HL-60 (cell line): Measurements from ENCODE around the gene MANBA.
"Not testable (repeated sequence)": the region's sequence is repeated elsewhere in the genome, so short reads cannot be mapped to it uniquely, and the experiment has no call there.

Experiments used
- GABPA ChIP-seq: IDR thresholded peaks from 2 replicates; pipeline ENCODE4 v1.6.1; 2012; ENCODE audit warnings: low read depth
- POLR2AphosphoS5 ChIP-seq: IDR thresholded peaks from 2 replicates; pipeline ENCODE4 v1.6.1; 2012; ENCODE audit warnings: low read depth
- TF ChIP-seq, protein P1 (sequence below): IDR thresholded peaks from 2 replicates; pipeline ENCODE4 v1.6.1; 2012; ENCODE audit warnings: low read depth; ENCODE audit not compliant: insufficient replicate concordance
- TF ChIP-seq, protein P2 (sequence below): IDR thresholded peaks from one replicate; pipeline ENCODE4 v1.5.1; 2011; ENCODE audit warnings: low read length, control low read depth, inconsistent platforms; ENCODE audit not compliant: insufficient read depth

DNA sequence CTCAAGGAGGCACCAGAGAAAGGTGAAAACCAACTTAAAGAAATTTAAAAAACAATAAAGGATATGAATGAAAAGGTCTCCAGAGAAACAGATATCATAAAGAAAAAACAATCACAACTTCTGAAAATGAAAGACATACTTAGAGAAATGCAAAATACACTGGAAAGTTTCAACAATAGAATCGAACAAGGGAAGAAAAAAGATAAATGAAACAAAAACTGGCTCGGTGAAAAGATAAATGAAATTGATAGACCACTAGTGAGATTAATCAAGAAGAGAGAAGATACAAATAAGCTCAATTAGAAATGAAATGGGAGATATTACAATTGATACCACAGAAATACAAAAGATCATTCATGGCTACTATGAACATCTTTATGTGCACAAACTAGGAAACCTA lies 22.0 kb downstream of the MANBA start:
- TF ChIP-seq, protein P1, sequence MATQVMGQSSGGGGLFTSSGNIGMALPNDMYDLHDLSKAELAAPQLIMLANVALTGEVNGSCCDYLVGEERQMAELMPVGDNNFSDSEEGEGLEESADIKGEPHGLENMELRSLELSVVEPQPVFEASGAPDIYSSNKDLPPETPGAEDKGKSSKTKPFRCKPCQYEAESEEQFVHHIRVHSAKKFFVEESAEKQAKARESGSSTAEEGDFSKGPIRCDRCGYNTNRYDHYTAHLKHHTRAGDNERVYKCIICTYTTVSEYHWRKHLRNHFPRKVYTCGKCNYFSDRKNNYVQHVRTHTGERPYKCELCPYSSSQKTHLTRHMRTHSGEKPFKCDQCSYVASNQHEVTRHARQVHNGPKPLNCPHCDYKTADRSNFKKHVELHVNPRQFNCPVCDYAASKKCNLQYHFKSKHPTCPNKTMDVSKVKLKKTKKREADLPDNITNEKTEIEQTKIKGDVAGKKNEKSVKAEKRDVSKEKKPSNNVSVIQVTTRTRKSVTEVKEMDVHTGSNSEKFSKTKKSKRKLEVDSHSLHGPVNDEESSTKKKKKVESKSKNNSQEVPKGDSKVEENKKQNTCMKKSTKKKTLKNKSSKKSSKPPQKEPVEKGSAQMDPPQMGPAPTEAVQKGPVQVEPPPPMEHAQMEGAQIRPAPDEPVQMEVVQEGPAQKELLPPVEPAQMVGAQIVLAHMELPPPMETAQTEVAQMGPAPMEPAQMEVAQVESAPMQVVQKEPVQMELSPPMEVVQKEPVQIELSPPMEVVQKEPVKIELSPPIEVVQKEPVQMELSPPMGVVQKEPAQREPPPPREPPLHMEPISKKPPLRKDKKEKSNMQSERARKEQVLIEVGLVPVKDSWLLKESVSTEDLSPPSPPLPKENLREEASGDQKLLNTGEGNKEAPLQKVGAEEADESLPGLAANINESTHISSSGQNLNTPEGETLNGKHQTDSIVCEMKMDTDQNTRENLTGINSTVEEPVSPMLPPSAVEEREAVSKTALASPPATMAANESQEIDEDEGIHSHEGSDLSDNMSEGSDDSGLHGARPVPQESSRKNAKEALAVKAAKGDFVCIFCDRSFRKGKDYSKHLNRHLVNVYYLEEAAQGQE: not testable (repeated sequence)
- TF ChIP-seq POLR2AphosphoS5, GABPA: not testable (repeated sequence)
- TF ChIP-seq, protein P2, sequence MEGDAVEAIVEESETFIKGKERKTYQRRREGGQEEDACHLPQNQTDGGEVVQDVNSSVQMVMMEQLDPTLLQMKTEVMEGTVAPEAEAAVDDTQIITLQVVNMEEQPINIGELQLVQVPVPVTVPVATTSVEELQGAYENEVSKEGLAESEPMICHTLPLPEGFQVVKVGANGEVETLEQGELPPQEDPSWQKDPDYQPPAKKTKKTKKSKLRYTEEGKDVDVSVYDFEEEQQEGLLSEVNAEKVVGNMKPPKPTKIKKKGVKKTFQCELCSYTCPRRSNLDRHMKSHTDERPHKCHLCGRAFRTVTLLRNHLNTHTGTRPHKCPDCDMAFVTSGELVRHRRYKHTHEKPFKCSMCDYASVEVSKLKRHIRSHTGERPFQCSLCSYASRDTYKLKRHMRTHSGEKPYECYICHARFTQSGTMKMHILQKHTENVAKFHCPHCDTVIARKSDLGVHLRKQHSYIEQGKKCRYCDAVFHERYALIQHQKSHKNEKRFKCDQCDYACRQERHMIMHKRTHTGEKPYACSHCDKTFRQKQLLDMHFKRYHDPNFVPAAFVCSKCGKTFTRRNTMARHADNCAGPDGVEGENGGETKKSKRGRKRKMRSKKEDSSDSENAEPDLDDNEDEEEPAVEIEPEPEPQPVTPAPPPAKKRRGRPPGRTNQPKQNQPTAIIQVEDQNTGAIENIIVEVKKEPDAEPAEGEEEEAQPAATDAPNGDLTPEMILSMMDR: not testable (repeated sequence)
